Activated CD4-positive, alpha-beta T cell treated with anti-CD3 and anti-CD28 coated beads, Interleukin-2, amount 10 ng/mL, durations not matched to agents 7 days and 5 days (primary cell): Measurements from ENCODE around the gene NR5A2. TPM values are rescaled to one million over a fixed set of nuclear protein-coding genes. Genes with fewer than 3 reads are reported as not detected.
A peak's percentile ranks its signal among the peaks of the same experiment; 100 is the strongest.

Experiments used
- CTCF ChIA-PET: fragments of 350-600 bp; sonication (Branson Sonifier 250); formaldehyde crosslinking; loops from one replicate; lab custom pipeline; 2021; ENCODE audit warnings: antibody characterized with exemption; lab: Charles Lee
- POLR2A ChIA-PET: fragments of 350-600 bp; sonication (Branson Sonifier 250); formaldehyde crosslinking; loops from one replicate; lab custom pipeline; 2021; ENCODE audit warnings: antibody characterized with exemption; lab: Charles Lee
- DNase-seq: peaks from one replicate; pipeline ENCODE4 v3.0.0-alpha.2; 2020
- H3K27ac Mint-ChIP-seq: one replicate; pipeline ENCODE4 v1.8.0; 2021; ENCODE audit warnings: mild to moderate bottlenecking, moderate library complexity, mixed read lengths
- H3K27me3 Mint-ChIP-seq: one replicate; pipeline ENCODE4 v1.8.0; 2021; ENCODE audit warnings: mixed read lengths
- H3K36me3 Mint-ChIP-seq: one replicate; pipeline ENCODE4 v1.8.0; 2021; ENCODE audit warnings: low read depth, mixed read lengths
- H3K4me1 Mint-ChIP-seq: one replicate; pipeline ENCODE4 v1.8.0; 2021; ENCODE audit warnings: mixed read lengths
- H3K4me3 Mint-ChIP-seq: one replicate; pipeline ENCODE4 v1.8.0; 2021; ENCODE audit warnings: mild to moderate bottlenecking, moderate library complexity, mixed read lengths
- H3K9me3 Mint-ChIP-seq: one replicate; pipeline ENCODE4 v1.8.0; 2021; ENCODE audit warnings: mixed read lengths
- total RNA-seq, 2 experiments: library from RNA; stranded (reverse); gene quantifications; one replicate each; pipeline ENCODE4 v1.2.3, GENCODE V29; 2021

The NR5A2 gene
- total RNA-seq, 2 experiments from 2014 or later: not detected

- ChIA-PET POLR2A (no interaction called here), CTCF (interaction anchor here (1.1 kb wide), 1 partner anchor 15 kb away, joined by 3 read pairs; no protein-coding TSS in a partner anchor)
- peak overlapping the region; percentile 39 for H3K4me3 Mint-ChIP-seq
- H3K9me3 Mint-ChIP-seq: no peaks in the 10 kb centered on the region
- DNase-seq: no peak
- no peak overlapping the region for H3K27ac Mint-ChIP-seq
- peaks cover 3% of the 10 kb centered on the region for H3K36me3 Mint-ChIP-seq
- peaks cover 59% of the 10 kb centered on the region for H3K27me3 Mint-ChIP-seq
- peaks cover 22% of the 10 kb centered on the region for H3K4me1 Mint-ChIP-seq
Observed at GRCh38 chr1:200038325-200038980, 10.9 kb downstream of the NR5A2 start.

- Mint-ChIP-seq H3K9me3 (no peaks in the 10 kb centered on the region), H3K36me3 (peaks cover 3% of the 10 kb centered on the region), H3K4me1 (peaks cover 22% of the 10 kb centered on the region), H3K4me3 (peak overlapping the region; percentile 58), H3K27me3 (peaks cover 63% of the 10 kb centered on the region), H3K27ac (peak overlapping the region; percentile 66)
- POLR2A ChIA-PET: no interaction called here
- CTCF ChIA-PET: interaction anchor here (1.1 kb wide), 1 partner anchor 14 kb away, joined by 3 read pairs; no protein-coding TSS in a partner anchor
- DNase-seq: no peak
Observed at GRCh38 chr1:200038981-200039848, 11.7 kb downstream of the NR5A2 start.

GRCh38 chr1:200039849-200040474 is 12.5 kb downstream of the NR5A2 start:
- Mint-ChIP-seq H3K27me3 (peaks cover 66% of the 10 kb centered on the region), H3K9me3 (no peaks in the 10 kb centered on the region), H3K36me3 (peaks cover 3% of the 10 kb centered on the region), H3K27ac (no peak overlapping the region), H3K4me1 (peaks cover 22% of the 10 kb centered on the region), H3K4me3 (peak overlapping the region; percentile 44)
- ChIA-PET CTCF (interaction anchor here (1.1 kb wide), 1 partner anchor 14 kb away, joined by 3 read pairs; no protein-coding TSS in a partner anchor), POLR2A (no interaction called here)
- no peak for DNase-seq

GRCh38 chr1:200040481-200041138 is 13.1 kb downstream of the NR5A2 start:
- POLR2A ChIA-PET: interaction anchor here (0.6 kb wide), 1 partner anchor 179 kb away, joined by 3 read pairs; no protein-coding TSS in a partner anchor
- DNase-seq: no peak
- CTCF ChIA-PET: no interaction called here
- Mint-ChIP-seq H3K4me1 (peaks cover 21% of the 10 kb centered on the region), H3K4me3 (peak overlapping the region; percentile 19), H3K27me3 (peaks cover 73% of the 10 kb centered on the region), H3K36me3 (peaks cover 2% of the 10 kb centered on the region), H3K27ac (peak overlapping the region; percentile 9), H3K9me3 (no peaks in the 10 kb centered on the region)

- no peaks in the 10 kb centered on the region for H3K9me3 Mint-ChIP-seq
- H3K36me3 Mint-ChIP-seq: peaks cover 2% of the 10 kb centered on the region
- POLR2A ChIA-PET: interaction anchor here (0.6 kb wide), 1 partner anchor 178 kb away, joined by 3 read pairs; no protein-coding TSS in a partner anchor
- no peak overlapping the region for H3K4me3 Mint-ChIP-seq
- peaks cover 20% of the 10 kb centered on the region for H3K4me1 Mint-ChIP-seq
- no peak overlapping the region for H3K27ac Mint-ChIP-seq
- no peak for DNase-seq
- CTCF ChIA-PET: no interaction called here
- peaks cover 79% of the 10 kb centered on the region for H3K27me3 Mint-ChIP-seq
Observed at GRCh38 chr1:200041337-200042118, 14.0 kb downstream of the NR5A2 start.

- Mint-ChIP-seq H3K36me3 (peaks cover 2% of the 10 kb centered on the region), H3K4me3 (peak overlapping the region; percentile 25), H3K4me1 (peaks cover 20% of the 10 kb centered on the region), H3K27me3 (peaks cover 76% of the 10 kb centered on the region), H3K27ac (no peak overlapping the region), H3K9me3 (no peaks in the 10 kb centered on the region)
- no peak for DNase-seq
- POLR2A ChIA-PET: no interaction called here
- CTCF ChIA-PET: interaction anchor here (1.1 kb wide), 1 partner anchor 14 kb away, joined by 3 read pairs; no protein-coding TSS in a partner anchor
Observed at GRCh38 chr1:200042119-200042551, 14.6 kb downstream of the NR5A2 start.

- Mint-ChIP-seq H3K4me1 (peaks cover 20% of the 10 kb centered on the region), H3K9me3 (no peaks in the 10 kb centered on the region), H3K4me3 (peak overlapping the region; percentile 64), H3K27ac (peak overlapping the region; percentile 34), H3K36me3 (peaks cover 2% of the 10 kb centered on the region), H3K27me3 (peaks cover 70% of the 10 kb centered on the region)
- DNase-seq: no peak
- CTCF ChIA-PET: interaction anchor here (1.1 kb wide), 1 partner anchor 14 kb away, joined by 3 read pairs; no protein-coding TSS in a partner anchor
- POLR2A ChIA-PET: no interaction called here
Observed at GRCh38 chr1:200042552-200043335, 15.2 kb downstream of the NR5A2 start.

GRCh38 chr1:200043336-200043668 is 15.8 kb downstream of the NR5A2 start:
- ChIA-PET POLR2A (no interaction called here), CTCF (interaction anchor here (1.1 kb wide), 1 partner anchor 15 kb away, joined by 3 read pairs; no protein-coding TSS in a partner anchor)
- no peak for DNase-seq
- no peaks in the 10 kb centered on the region for H3K9me3 Mint-ChIP-seq
- peaks cover 2% of the 10 kb centered on the region for H3K36me3 Mint-ChIP-seq
- H3K27ac Mint-ChIP-seq: no peak overlapping the region
- H3K4me3 Mint-ChIP-seq: peak overlapping the region; percentile 64
- H3K27me3 Mint-ChIP-seq: peaks cover 67% of the 10 kb centered on the region
- peaks cover 20% of the 10 kb centered on the region for H3K4me1 Mint-ChIP-seq

- ChIA-PET POLR2A (no interaction called here), CTCF (no interaction called here)
- H3K27ac Mint-ChIP-seq: no peak overlapping the region
- no peaks in the 10 kb centered on the region for H3K9me3 Mint-ChIP-seq
- no peak for DNase-seq
- H3K4me1 Mint-ChIP-seq: peaks cover 8% of the 10 kb centered on the region
- peaks cover 56% of the 10 kb centered on the region for H3K27me3 Mint-ChIP-seq
- H3K36me3 Mint-ChIP-seq: peaks cover 2% of the 10 kb centered on the region
- no peak overlapping the region for H3K4me3 Mint-ChIP-seq
Observed at GRCh38 chr1:200046115-200046514, 18.6 kb downstream of the NR5A2 start.

GRCh38 chr1:200048244-200048643 is 20.7 kb downstream of the NR5A2 start:
- ChIA-PET CTCF (no interaction called here), POLR2A (no interaction called here)
- Mint-ChIP-seq H3K9me3 (no peaks in the 10 kb centered on the region), H3K4me1 (no peaks in the 10 kb centered on the region), H3K36me3 (no peaks in the 10 kb centered on the region), H3K4me3 (no peak overlapping the region), H3K27ac (no peak overlapping the region), H3K27me3 (peaks cover 44% of the 10 kb centered on the region)
- DNase-seq: no peak

GRCh38 chr1:200049810-200050209 is 22.3 kb downstream of the NR5A2 start:
- Mint-ChIP-seq H3K27me3 (peaks cover 44% of the 10 kb centered on the region), H3K4me3 (no peak overlapping the region), H3K27ac (no peak overlapping the region), H3K9me3 (no peaks in the 10 kb centered on the region), H3K4me1 (no peaks in the 10 kb centered on the region), H3K36me3 (no peaks in the 10 kb centered on the region)
- POLR2A ChIA-PET: no interaction called here
- DNase-seq: no peak
- CTCF ChIA-PET: no interaction called here
